Lung (tissue), 12 donors: ENCODE results near the gene ANKRD13D. TPM values are rescaled to one million over a fixed set of nuclear protein-coding genes. Genes with fewer than 3 reads are reported as not detected.
A peak's percentile ranks its signal among the peaks of the same experiment; 100 is the strongest.

ENCODE experiments used
- ATAC-seq: fragments of 200-7000 bp; cut with Tn5 transposase; one replicate; pipeline ENCODE4 v1.9.1; 2020; ENCODE audit warnings: moderate number of reproducible peaks; ENCODE audit not compliant: insufficient read depth, low FRiP score
- DNase-seq, 3 donors: peaks; one replicate each; pipeline ENCODE4 v3.0.0-alpha.2; 2013 to 2017
- H3K27ac ChIP-seq, 2 donors: one replicate each; pipeline ENCODE4 v1.5.1; 2013; ENCODE audit warnings: mild to moderate bottlenecking in 2 of 2, moderate library complexity in 2 of 2, control low read depth in 1 of 2, inconsistent platforms in 1 of 2, low read depth in 1 of 2, low read length in 1 of 2
- H3K27me3 ChIP-seq, 3 donors: one replicate each; pipeline ENCODE4 v1.5.1; 2013; ENCODE audit warnings: low read length in 2 of 3; ENCODE audit not compliant: control insufficient read depth in 3 of 3, insufficient read depth in 3 of 3
- H3K36me3 ChIP-seq, 4 donors: one replicate each; pipeline ENCODE4 v1.5.1; 2013; ENCODE audit warnings: low read length in 4 of 4, mild to moderate bottlenecking in 1 of 4, moderate library complexity in 1 of 4; ENCODE audit not compliant: control insufficient read depth in 4 of 4, insufficient read depth in 4 of 4
- H3K4me1 ChIP-seq, 5 donors: one replicate each; pipeline ENCODE4 v1.5.1; 2013; ENCODE audit warnings: low read length in 5 of 5, mild to moderate bottlenecking in 2 of 5, moderate library complexity in 1 of 5; ENCODE audit not compliant: control insufficient read depth in 5 of 5, insufficient read depth in 5 of 5
- H3K4me3 ChIP-seq: one replicate; pipeline ENCODE4 v1.5.1; 2013; ENCODE audit warnings: mild to moderate bottlenecking, control low read depth, moderate library complexity
- H3K9ac ChIP-seq, 2 donors: one replicate each; pipeline ENCODE4 v1.5.1; 2013; ENCODE audit warnings: low read length in 2 of 2, control low read depth in 1 of 2; ENCODE audit not compliant: insufficient read depth in 1 of 2
- H3K9me3 ChIP-seq, 4 donors: one replicate each; pipeline ENCODE4 v1.5.1; 2013; ENCODE audit warnings: low read length in 3 of 4, mild to moderate bottlenecking in 1 of 4, moderate library complexity in 1 of 4; ENCODE audit not compliant: control insufficient read depth in 4 of 4, insufficient read depth in 3 of 4
- CTCF ChIP-seq: IDR thresholded peaks from 2 replicates; pipeline ENCODE4 v1.5.1; 2012; ENCODE audit warnings: mild to moderate bottlenecking; ENCODE audit errors: control extremely low read depth, extremely low read depth
- WGBS, 2 donors: extraction: QIAGEN DNeasy Blood & Tissue Kit; methylation state at CpG; one replicate each; pipeline ENCODE4 v1.1.7; 2013; 5-methylcytosine and 5-hydroxymethylcytosine counted together
- polyA plus RNA-seq, 2 donors: library from polyadenylated mRNA; stranded (reverse); fragments of 200-250 nt; gene quantifications; one replicate each; pipeline ENCODE4 v1.2.1, GENCODE V29; 2013
- total RNA-seq, 2 donors: library from RNA; depleted of rRNA in 1 of 2; stranded (reverse); fragments of >200 nt in 1 of 2; gene quantifications; one replicate each; pipeline ENCODE4 v1.2.1, GENCODE V29; 2014 to 2021
- donor health status: control.
- donor health status: control.
- donor health status: Bipolar disorder and iron deficiency.
- donor health status: healthy.
- donor health status: DM: yes; HTN: yes; CAD: no.

The ANKRD13D gene
- total and polyA plus RNA-seq, 4 donors: 35.9 to 86.2 (median 60.5) TPM

GRCh38 chr11:67282876-67283371 is 6.2 kb upstream of the ANKRD13D start:
- DNase-seq: no peak
- H3K27ac ChIP-seq: peak overlapping the region in 1 of 2 donors; percentile 78
- ATAC-seq: no peak
- H3K27me3 ChIP-seq: no peaks in the 10 kb centered on the region
- no peak overlapping the region for H3K9ac ChIP-seq
- peaks cover 3 to 28% (median 9%) of the 10 kb centered on the region in 5 donors for H3K4me1 ChIP-seq
- H3K4me3 ChIP-seq: no peak overlapping the region
- no peak for TF ChIP-seq CTCF
- H3K36me3 ChIP-seq: peaks cover 0 to 78% (median 44%) of the 10 kb centered on the region in 4 donors
- 67 to 90% methylated on average over 11 of the region's 11 CpGs for WGBS, 2 donors
- peaks cover 0 to 2% (median 0%) of the 10 kb centered on the region in 4 donors for H3K9me3 ChIP-seq

- H3K36me3 ChIP-seq: peaks cover 0 to 78% (median 44%) of the 10 kb centered on the region in 4 donors
- TF ChIP-seq CTCF: no peak
- H3K27ac ChIP-seq: peak overlapping the region in 1 of 2 donors; percentile 72
- peaks cover 0 to 24% (median 9%) of the 10 kb centered on the region in 5 donors for H3K4me1 ChIP-seq
- no peak overlapping the region for H3K9ac ChIP-seq
- ATAC-seq (no peak), DNase-seq (no peak)
- H3K27me3 ChIP-seq: no peaks in the 10 kb centered on the region
- H3K4me3 ChIP-seq: no peak overlapping the region
- peaks cover 0 to 2% (median 0%) of the 10 kb centered on the region in 4 donors for H3K9me3 ChIP-seq
- 39 to 73% methylated on average over 13 of the region's 13 CpGs for WGBS, 2 donors
These were observed 5.6 kb upstream of the ANKRD13D start for GRCh38 chr11:67283481-67283963.

- WGBS, 2 donors: 71 to 85% methylated on average over 45 of the region's 45 CpGs
- ATAC-seq (no peak), DNase-seq (no peak)
- Histone ChIP-seq H3K36me3 (peaks cover 0 to 65% (median 36%) of the 10 kb centered on the region in 4 donors), H3K4me3 (no peak overlapping the region), H3K4me1 (peaks cover 0 to 20% (median 9%) of the 10 kb centered on the region in 5 donors), H3K27ac (peak overlapping the region in 1 of 2 donors; percentile 9), H3K9me3 (peaks cover 0 to 2% (median 0%) of the 10 kb centered on the region in 4 donors), H3K27me3 (no peaks in the 10 kb centered on the region), H3K9ac (no peak overlapping the region)
- no peak for TF ChIP-seq CTCF
These were observed 4.1 kb upstream of the ANKRD13D start for GRCh38 chr11:67284811-67285540.
